GM23338 (cell line): ENCODE measurements around the gene NFIB.

Experiments used
- CREB1 ChIP-seq: fragments of 250-450 bp; sonication (Bioruptor Pico); IDR thresholded peaks from 2 replicates; pipeline ENCODE4 v1.5.0; 2020; ENCODE audit warnings: low read depth, mild to moderate bottlenecking, moderate library complexity
- EZH2 ChIP-seq: fragments of 200-600 bp; sonication (generic); IDR thresholded peaks from one replicate; pipeline ENCODE4 v1.8.0; 2017; ENCODE audit warnings: antibody characterized with exemption, mild to moderate bottlenecking, low read depth; ENCODE audit not compliant: unreplicated experiment
- EZH2phosphoT487 ChIP-seq: fragments of 200-600 bp; sonication (generic); IDR thresholded peaks from one replicate; pipeline ENCODE4 v1.8.1; 2018; ENCODE audit warnings: antibody characterized with exemption; ENCODE audit not compliant: unreplicated experiment
- JUNB ChIP-seq: IDR thresholded peaks from one replicate; pipeline ENCODE4 v1.6.1; 2016; ENCODE audit warnings: antibody characterized with exemption; ENCODE audit not compliant: unreplicated experiment
- NANOG ChIP-seq: IDR thresholded peaks from 2 replicates; pipeline ENCODE4 v1.6.1; 2016; ENCODE audit warnings: antibody characterized with exemption, borderline replicate concordance
- POLR2AphosphoS5 ChIP-seq: IDR thresholded peaks from 2 replicates; pipeline ENCODE4 v1.6.1; 2016; ENCODE audit warnings: antibody characterized with exemption, low read depth
- REST ChIP-seq: IDR thresholded peaks from one replicate; pipeline ENCODE4 v1.6.1; 2018; ENCODE audit warnings: antibody characterized with exemption; ENCODE audit not compliant: unreplicated experiment
- STAT1 ChIP-seq: IDR thresholded peaks from one replicate; pipeline ENCODE4 v1.6.1; 2016; ENCODE audit warnings: antibody characterized with exemption; ENCODE audit not compliant: unreplicated experiment
- ZNF114 ChIP-seq: fragments of 250-450 bp; sonication (Bioruptor Pico); IDR thresholded peaks from 2 replicates; pipeline ENCODE4 v1.5.0; 2020; ENCODE audit warnings: mild to moderate bottlenecking, moderate library complexity
- ZNF331 ChIP-seq: fragments of 250-450 bp; sonication (Bioruptor Pico); IDR thresholded peaks from 2 replicates; pipeline ENCODE4 v1.5.0; 2020; ENCODE audit warnings: low read depth, mild to moderate bottlenecking, moderate library complexity
- TF ChIP-seq, protein P1 (sequence below), 2 experiments: fragments of 200-600 bp in 1 of 2; sonication (generic) in 1 of 2; conservative IDR thresholded peaks; 2 replicates each; pipeline versions ENCODE4 v1.5.1 to v1.6.1; 2016 to 2017; ENCODE audit warnings: antibody characterized with exemption in 2 of 2, low read depth in 2 of 2, mild to moderate bottlenecking in 2 of 2, moderate library complexity in 1 of 2
- TF ChIP-seq, protein P2 (sequence below): IDR thresholded peaks from 2 replicates; pipeline ENCODE4 v1.6.1; 2016; ENCODE audit warnings: antibody characterized with exemption

- TF ChIP-seq, protein P1, sequence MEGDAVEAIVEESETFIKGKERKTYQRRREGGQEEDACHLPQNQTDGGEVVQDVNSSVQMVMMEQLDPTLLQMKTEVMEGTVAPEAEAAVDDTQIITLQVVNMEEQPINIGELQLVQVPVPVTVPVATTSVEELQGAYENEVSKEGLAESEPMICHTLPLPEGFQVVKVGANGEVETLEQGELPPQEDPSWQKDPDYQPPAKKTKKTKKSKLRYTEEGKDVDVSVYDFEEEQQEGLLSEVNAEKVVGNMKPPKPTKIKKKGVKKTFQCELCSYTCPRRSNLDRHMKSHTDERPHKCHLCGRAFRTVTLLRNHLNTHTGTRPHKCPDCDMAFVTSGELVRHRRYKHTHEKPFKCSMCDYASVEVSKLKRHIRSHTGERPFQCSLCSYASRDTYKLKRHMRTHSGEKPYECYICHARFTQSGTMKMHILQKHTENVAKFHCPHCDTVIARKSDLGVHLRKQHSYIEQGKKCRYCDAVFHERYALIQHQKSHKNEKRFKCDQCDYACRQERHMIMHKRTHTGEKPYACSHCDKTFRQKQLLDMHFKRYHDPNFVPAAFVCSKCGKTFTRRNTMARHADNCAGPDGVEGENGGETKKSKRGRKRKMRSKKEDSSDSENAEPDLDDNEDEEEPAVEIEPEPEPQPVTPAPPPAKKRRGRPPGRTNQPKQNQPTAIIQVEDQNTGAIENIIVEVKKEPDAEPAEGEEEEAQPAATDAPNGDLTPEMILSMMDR (conservative IDR thresholded peaks at IDR 0.05; ENCODE audit: low read depth in 2 of 2), result no peak
- no peak for TF ChIP-seq REST
- TF ChIP-seq, protein P2, sequence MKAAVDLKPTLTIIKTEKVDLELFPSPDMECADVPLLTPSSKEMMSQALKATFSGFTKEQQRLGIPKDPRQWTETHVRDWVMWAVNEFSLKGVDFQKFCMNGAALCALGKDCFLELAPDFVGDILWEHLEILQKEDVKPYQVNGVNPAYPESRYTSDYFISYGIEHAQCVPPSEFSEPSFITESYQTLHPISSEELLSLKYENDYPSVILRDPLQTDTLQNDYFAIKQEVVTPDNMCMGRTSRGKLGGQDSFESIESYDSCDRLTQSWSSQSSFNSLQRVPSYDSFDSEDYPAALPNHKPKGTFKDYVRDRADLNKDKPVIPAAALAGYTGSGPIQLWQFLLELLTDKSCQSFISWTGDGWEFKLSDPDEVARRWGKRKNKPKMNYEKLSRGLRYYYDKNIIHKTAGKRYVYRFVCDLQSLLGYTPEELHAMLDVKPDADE, result no peak
- no peak for TF ChIP-seq EZH2phosphoT487
- no peak for TF ChIP-seq EZH2
- TF ChIP-seq POLR2AphosphoS5, result no peak
- TF ChIP-seq CREB1, result no peak
- TF ChIP-seq STAT1, result no peak
- no peak for TF ChIP-seq NANOG
- no peak for TF ChIP-seq ZNF114 (CRISPR knock-in tag)
- TF ChIP-seq JUNB, result no peak
- no peak for TF ChIP-seq ZNF331 (CRISPR knock-in tag)
These were observed 238.7 kb downstream of the NFIB start for GRCh38 chr9:14075218-14075617.
